Right lobe of liver (tissue), 4 donors: ENCODE data around the gene ZBTB45.

ENCODE experiments used
- CTCF ChIP-seq, 4 donors: fragments of 200-600 bp in 3 of 4; fragments of 450-650 bp in 1 of 4; IDR thresholded peaks; one replicate each; pipeline versions ENCODE4 v1.5.1 to v1.8.0; 2016 to 2022; ENCODE audit warnings: antibody characterized with exemption in 4 of 4, mild to moderate bottlenecking in 2 of 4
- POLR2A ChIP-seq: fragments of 450-650 bp; IDR thresholded peaks from one replicate; pipeline ENCODE4 v1.6.1; 2017; ENCODE audit warnings: antibody characterized with exemption, mild to moderate bottlenecking
- donor health status: DM: no; HTN: no; CAD: no.
- donor health status: DM: no; HTN: no; CAD: no.
- donor health status: DM: no; HTN: yes; CAD: no.

GRCh38 chr19:58554494-58555368 lies 35.1 kb upstream of the ZBTB45 start, which contains the start of gene CHMP2A:
- TF ChIP-seq CTCF (IDR thresholded peaks at IDR 0.05) (no peak), POLR2A (peak; percentile 64)
